Transverse colon (tissue), 4 donors: Measurements from ENCODE around the gene SETD5.

Source experiments
- POLR2A ChIP-seq: fragments of 450-650 bp; IDR thresholded peaks from one replicate; pipeline ENCODE4 v1.6.1; 2016; ENCODE audit warnings: antibody characterized with exemption, mild to moderate bottlenecking, moderate library complexity
- POLR2AphosphoS5 ChIP-seq, 3 donors: sonication (generic); formaldehyde crosslinking; IDR thresholded peaks; one replicate each; pipeline ENCODE4 v1.6.1; 2016; ENCODE audit warnings: antibody characterized with exemption in 3 of 3
- TF ChIP-seq, protein P1 (sequence below), 5 experiments: fragments of 200-600 bp in 3 of 5; fragments of 450-650 bp in 2 of 5; sonication (generic) in 3 of 5; IDR thresholded peaks; 1 replicate in 2 of 5; 2 replicates in 3 of 5; pipeline ENCODE4 v1.5.1; 2016 to 2017; ENCODE audit warnings: antibody characterized with exemption in 5 of 5, inconsistent platforms in 3 of 5, mild to moderate bottlenecking in 2 of 5, moderate library complexity in 1 of 5

- TF ChIP-seq, protein P1, sequence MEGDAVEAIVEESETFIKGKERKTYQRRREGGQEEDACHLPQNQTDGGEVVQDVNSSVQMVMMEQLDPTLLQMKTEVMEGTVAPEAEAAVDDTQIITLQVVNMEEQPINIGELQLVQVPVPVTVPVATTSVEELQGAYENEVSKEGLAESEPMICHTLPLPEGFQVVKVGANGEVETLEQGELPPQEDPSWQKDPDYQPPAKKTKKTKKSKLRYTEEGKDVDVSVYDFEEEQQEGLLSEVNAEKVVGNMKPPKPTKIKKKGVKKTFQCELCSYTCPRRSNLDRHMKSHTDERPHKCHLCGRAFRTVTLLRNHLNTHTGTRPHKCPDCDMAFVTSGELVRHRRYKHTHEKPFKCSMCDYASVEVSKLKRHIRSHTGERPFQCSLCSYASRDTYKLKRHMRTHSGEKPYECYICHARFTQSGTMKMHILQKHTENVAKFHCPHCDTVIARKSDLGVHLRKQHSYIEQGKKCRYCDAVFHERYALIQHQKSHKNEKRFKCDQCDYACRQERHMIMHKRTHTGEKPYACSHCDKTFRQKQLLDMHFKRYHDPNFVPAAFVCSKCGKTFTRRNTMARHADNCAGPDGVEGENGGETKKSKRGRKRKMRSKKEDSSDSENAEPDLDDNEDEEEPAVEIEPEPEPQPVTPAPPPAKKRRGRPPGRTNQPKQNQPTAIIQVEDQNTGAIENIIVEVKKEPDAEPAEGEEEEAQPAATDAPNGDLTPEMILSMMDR (IDR thresholded peaks at IDR 0.05), result no peak
- TF ChIP-seq POLR2A (no peak), POLR2AphosphoS5 (IDR thresholded peaks at IDR 0.05) (no peak)
Measured at GRCh38 chr3:9379327-9379726, 18.1 kb upstream of the SETD5 start.
